ENCODE results near the gene NOM1. TPM values are rescaled to one million over a fixed set of nuclear protein-coding genes. Genes with fewer than 3 reads are reported as not detected.

NOM1 gene
- total RNA-seq, 1 experiment from 2014 or later: 35.4 TPM

GRCh38 chr7:156989766-156990535 lies 40.4 kb downstream of the NOM1 start:
- CTCF ChIA-PET: no interaction called here
- Histone ChIP-seq H3K4me2 (ENCODE audit: low read length) (no peak overlapping the region), H3K36me3 (ENCODE audit: control insufficient read depth in 1 of 2, insufficient read depth in 2 of 2, low read length in 2 of 2) (no peaks in the 10 kb centered on the region), H2AFZ (ENCODE audit: low read depth, low read length, poor library complexity, severe bottlenecking) (no peak overlapping the region), H3K4me1 (ENCODE audit: control insufficient read depth in 1 of 2, insufficient read depth in 2 of 2, low read length in 2 of 2) (peaks cover 0 to 5% of the 10 kb centered on the region in 2 experiments; a peak in 1 of 4 replicates), H3K9ac (ENCODE audit: low read length) (no peak overlapping the region), H4K20me1 (ENCODE audit: insufficient read depth) (no peaks in the 10 kb centered on the region), H3K4me3 (replicated peaks in 1 of 2; ENCODE audit: low read depth in 1 of 2, low read length in 2 of 2) (no peak overlapping the region), H3K27ac (ENCODE audit: low read depth, low read length) (no peak overlapping the region), H3K9me2 (ENCODE audit: insufficient read depth) (no peaks in the 10 kb centered on the region), H3K9me3 (ENCODE audit: control insufficient read depth in 1 of 2, insufficient read depth in 1 of 2, low read depth in 1 of 2, low read length in 2 of 2) (no peaks in the 10 kb centered on the region), H3K27me3 (ENCODE audit: insufficient read depth, low read length) (no peaks in the 10 kb centered on the region), H3K79me2 (ENCODE audit: insufficient read depth, low read length) (no peaks in the 10 kb centered on the region)
- no TSS peak for BruUV-seq (replicated peaks)
- intact Hi-C loops (cut with micrococcal nuclease): no loop called here
- no peak for ATAC-seq
- no peak for TF ChIP-seq ZBTB33 (IDR thresholded peaks at IDR 0.05; ENCODE audit: extremely low read depth, insufficient replicate concordance, low read length)
- no peak for TF ChIP-seq JUND (IDR thresholded peaks at IDR 0.05)
- no peak for TF ChIP-seq YY1 (IDR thresholded peaks at IDR 0.05; ENCODE audit: extremely low read depth, insufficient replicate concordance, low read depth, low read length)
- TF ChIP-seq TCF7L2 (IDR thresholded peaks at IDR 0.05; ENCODE audit: borderline replicate concordance, extremely low read depth, insufficient read depth, insufficient read length): no peak
- no peak for TF ChIP-seq EZH2phosphoT487 (IDR thresholded peaks at IDR 0.05; ENCODE audit: borderline replicate concordance)
- TF ChIP-seq ELF1 (IDR thresholded peaks at IDR 0.05; ENCODE audit: borderline replicate concordance, low read depth): no peak
- no peak for TF ChIP-seq ATF3 (IDR thresholded peaks at IDR 0.05)
- TF ChIP-seq POLR2A (IDR thresholded peaks at IDR 0.05; ENCODE audit: borderline replicate concordance, extremely low read depth, insufficient read depth, insufficient read length): no peak
- TF ChIP-seq ZFX (IDR thresholded peaks at IDR 0.05): no peak
- RAD21 ChIA-PET (ENCODE audit: low non-redundant PET in 1 of 2, low total read pairs in 2 of 2, uncharacterized antibody in 2 of 2, unreplicated experiment in 2 of 2): no interaction called here
- POLR2A ChIA-PET: no interaction called here
- no peak for DNase-seq (ENCODE audit: low read depth, low spot score)

All from HCT116 (cell line).